Kidney (tissue), 14 donors: ENCODE data around the gene RAD18. TPM values are rescaled to one million over a fixed set of nuclear protein-coding genes. Genes with fewer than 3 reads are reported as not detected.
A peak's percentile ranks its signal among the peaks of the same experiment; 100 is the strongest.

ENCODE experiments used
- DNase-seq, 5 donors: peaks; one replicate each; pipeline ENCODE4 v3.0.0-alpha.2; 2013 to 2020
- FAIRE-seq: peaks from 2 replicates; lab custom pipeline; 2012; peaks lifted over from hg19 to GRCh38; lab: Jason Lieb, UNC
- H3K27ac ChIP-seq, 2 donors: one replicate each; pipeline ENCODE4 v1.7.0; 2013; ENCODE audit warnings: low read depth in 2 of 2, low read length in 2 of 2, inconsistent platforms in 1 of 2
- H3K27me3 ChIP-seq: one replicate; pipeline ENCODE4 v1.7.1; 2013; ENCODE audit warnings: low read length, inconsistent platforms; ENCODE audit not compliant: control insufficient read depth, insufficient read depth
- H3K36me3 ChIP-seq, 3 donors: one replicate each; pipeline versions ENCODE4 v1.7.0 to v1.7.1; 2013; ENCODE audit warnings: low read length in 3 of 3, control low read depth in 1 of 3, inconsistent platforms in 1 of 3; ENCODE audit not compliant: insufficient read depth in 3 of 3, control insufficient read depth in 2 of 3
- H3K4me1 ChIP-seq, 3 donors: one replicate each; pipeline versions ENCODE4 v1.7.0 to v1.7.1; 2013; ENCODE audit warnings: low read length in 3 of 3, inconsistent platforms in 1 of 3, low read depth in 1 of 3; ENCODE audit not compliant: control insufficient read depth in 2 of 3, insufficient read depth in 2 of 3
- H3K4me3 ChIP-seq, 3 donors: one replicate each; pipeline versions ENCODE4 v1.7.0 to v1.8.1; 2013; ENCODE audit warnings: low read length in 3 of 3, control low read depth in 1 of 3, inconsistent platforms in 1 of 3
- H3K9ac ChIP-seq, 3 donors: one replicate each; pipeline versions ENCODE4 v1.7.0 to v1.7.1; 2013; ENCODE audit warnings: low read length in 3 of 3, control low read depth in 1 of 3, inconsistent platforms in 1 of 3
- H3K9me3 ChIP-seq, 3 donors: one replicate each; pipeline versions ENCODE4 v1.7.0 to v1.7.1; 2013; ENCODE audit warnings: low read length in 3 of 3, control low read depth in 1 of 3, inconsistent platforms in 1 of 3; ENCODE audit not compliant: control insufficient read depth in 2 of 3, insufficient read depth in 1 of 3
- intact Hi-C: fragments of 100-400 bp; cut with DNase I; formaldehyde crosslinking; loops from one replicate; pipeline ENCODE4 v1.11.1; 2022
- polyA plus RNA-seq: library from polyadenylated mRNA; stranded (reverse); fragments of 350-450 nt; fragmentation: Illumina TruSeq; extraction: RNeasy Lipid Tissue Mini Kit (QIAGEN cat#74804); gene quantifications from one replicate; pipeline ENCODE4 v1.2.3, GENCODE V29; 2014; ENCODE audit warnings: low read depth, low replicate concordance; ENCODE audit not compliant: insufficient read depth
- total RNA-seq: library from RNA; stranded (reverse); fragmentation: NEBNext Ultra II Directional; extraction: Animal tissue kit (Norgen Biotek cat#: 25700); gene quantifications from one replicate; pipeline ENCODE4 v1.2.1, GENCODE V29; 2021
- TF ChIP-seq, protein P1 (sequence below): IDR thresholded peaks from 3 replicates; pipeline ENCODE4 v1.5.1; 2012; ENCODE audit warnings: mild to moderate bottlenecking, moderate library complexity, borderline replicate concordance; ENCODE audit not compliant: insufficient read depth; ENCODE audit errors: extremely low read depth
- donor health status: control.
- donor health status: control.
- donor health status: control.
- donor health status: control.
- donor health status: control.
- donor health status: DM: yes; HTN: yes; CAD: no.
- donor health status: Normal renal cell carcinoma (clear cell type).

Gene RAD18
- total and polyA plus RNA-seq, 2 donors from 2014 or later, result 3.1 to 8.0 TPM

DNA sequence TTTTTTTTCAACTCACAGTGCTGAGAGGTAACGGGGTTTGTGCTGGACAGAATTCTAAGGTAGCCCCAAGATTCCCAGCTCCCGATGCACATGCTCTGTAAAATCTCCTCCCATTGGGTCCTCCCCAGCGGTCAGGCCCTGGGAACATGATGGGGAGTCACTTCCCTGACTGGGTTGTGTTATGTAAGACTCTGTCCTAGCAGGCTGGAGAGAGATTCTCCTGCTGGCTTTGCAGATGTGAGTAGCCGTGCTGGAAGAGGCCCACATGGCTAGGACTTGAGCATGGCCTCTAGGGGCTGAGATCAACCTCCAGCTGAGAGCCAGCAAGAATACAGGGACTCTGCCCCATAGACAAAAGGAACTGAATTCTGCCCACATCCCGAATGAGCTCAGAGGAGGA is 110.2 kb downstream of the RAD18 start:
- no peaks in the 10 kb centered on the region for H3K4me1 ChIP-seq
- no peak overlapping the region for H3K4me3 ChIP-seq
- DNase-seq (no peak), FAIRE-seq (no peak)
- H3K9ac ChIP-seq, result no peak overlapping the region
- TF ChIP-seq, protein P1, sequence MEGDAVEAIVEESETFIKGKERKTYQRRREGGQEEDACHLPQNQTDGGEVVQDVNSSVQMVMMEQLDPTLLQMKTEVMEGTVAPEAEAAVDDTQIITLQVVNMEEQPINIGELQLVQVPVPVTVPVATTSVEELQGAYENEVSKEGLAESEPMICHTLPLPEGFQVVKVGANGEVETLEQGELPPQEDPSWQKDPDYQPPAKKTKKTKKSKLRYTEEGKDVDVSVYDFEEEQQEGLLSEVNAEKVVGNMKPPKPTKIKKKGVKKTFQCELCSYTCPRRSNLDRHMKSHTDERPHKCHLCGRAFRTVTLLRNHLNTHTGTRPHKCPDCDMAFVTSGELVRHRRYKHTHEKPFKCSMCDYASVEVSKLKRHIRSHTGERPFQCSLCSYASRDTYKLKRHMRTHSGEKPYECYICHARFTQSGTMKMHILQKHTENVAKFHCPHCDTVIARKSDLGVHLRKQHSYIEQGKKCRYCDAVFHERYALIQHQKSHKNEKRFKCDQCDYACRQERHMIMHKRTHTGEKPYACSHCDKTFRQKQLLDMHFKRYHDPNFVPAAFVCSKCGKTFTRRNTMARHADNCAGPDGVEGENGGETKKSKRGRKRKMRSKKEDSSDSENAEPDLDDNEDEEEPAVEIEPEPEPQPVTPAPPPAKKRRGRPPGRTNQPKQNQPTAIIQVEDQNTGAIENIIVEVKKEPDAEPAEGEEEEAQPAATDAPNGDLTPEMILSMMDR, result no peak
- H3K9me3 ChIP-seq, result no peaks in the 10 kb centered on the region
- H3K27ac ChIP-seq, result no peak overlapping the region
- no peaks in the 10 kb centered on the region for H3K27me3 ChIP-seq
- no peaks in the 10 kb centered on the region for H3K36me3 ChIP-seq
- intact Hi-C loops, result no loop called here

DNA sequence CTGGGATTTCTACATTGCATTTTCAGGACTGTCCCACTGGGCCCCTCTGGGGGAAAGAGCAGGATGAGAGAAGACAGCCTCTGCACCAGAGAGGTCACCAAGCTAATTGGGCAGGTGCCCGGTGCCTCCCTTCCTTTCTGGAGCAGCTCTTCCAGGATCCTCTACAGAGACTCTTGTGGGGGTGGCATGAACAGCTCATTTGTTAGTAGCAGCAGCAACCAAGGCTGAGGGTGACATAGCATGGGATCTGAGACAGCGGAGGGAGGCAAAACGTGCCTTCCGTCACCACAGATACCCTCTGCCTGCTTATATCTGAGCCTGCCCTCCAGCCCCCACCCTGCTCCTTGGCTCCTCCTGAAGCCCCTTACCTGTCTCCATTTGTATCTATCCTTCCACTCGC is 110.8 kb downstream of the RAD18 start:
- no peak for FAIRE-seq

DNA sequence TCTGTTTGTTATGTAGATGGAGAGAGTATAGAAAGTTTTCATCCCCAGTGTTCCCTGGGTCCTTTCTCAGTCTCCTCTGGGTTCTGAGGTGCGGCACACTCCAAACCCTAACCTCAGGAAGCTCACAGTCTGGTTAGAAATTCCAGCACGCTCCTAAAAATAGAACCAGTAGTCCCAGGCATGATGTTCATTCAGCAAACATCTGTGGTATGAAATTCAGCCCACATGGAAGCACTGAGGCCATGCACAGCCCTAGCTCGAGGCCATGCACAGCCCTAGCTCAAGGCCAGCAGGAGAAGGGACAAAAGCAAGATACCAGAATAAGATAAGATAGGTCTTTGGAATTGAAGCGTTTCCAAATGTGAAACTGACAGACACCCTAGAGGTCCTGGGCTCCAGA is 111.6 kb downstream of the RAD18 start:
- no peak overlapping the region for H3K27ac ChIP-seq
- no peak overlapping the region for H3K9ac ChIP-seq
- no peaks in the 10 kb centered on the region for H3K27me3 ChIP-seq
- TF ChIP-seq, protein P1, result no peak
- no peaks in the 10 kb centered on the region for H3K36me3 ChIP-seq
- intact Hi-C loops, result no loop called here
- H3K9me3 ChIP-seq, result no peaks in the 10 kb centered on the region
- FAIRE-seq (no peak), DNase-seq (no peak)
- no peaks in the 10 kb centered on the region for H3K4me1 ChIP-seq
- H3K4me3 ChIP-seq, result no peak overlapping the region

More for the DNA sequence above, 110.8 kb downstream of the RAD18 start:
- DNase-seq, result no peak
- Histone ChIP-seq H3K27ac (no peak overlapping the region), H3K9ac (no peak overlapping the region), H3K4me3 (no peak overlapping the region), H3K9me3 (no peaks in the 10 kb centered on the region), H3K36me3 (no peaks in the 10 kb centered on the region), H3K4me1 (no peaks in the 10 kb centered on the region), H3K27me3 (no peaks in the 10 kb centered on the region)
- TF ChIP-seq, protein P1, result no peak
- intact Hi-C loops, result no loop called here

DNA sequence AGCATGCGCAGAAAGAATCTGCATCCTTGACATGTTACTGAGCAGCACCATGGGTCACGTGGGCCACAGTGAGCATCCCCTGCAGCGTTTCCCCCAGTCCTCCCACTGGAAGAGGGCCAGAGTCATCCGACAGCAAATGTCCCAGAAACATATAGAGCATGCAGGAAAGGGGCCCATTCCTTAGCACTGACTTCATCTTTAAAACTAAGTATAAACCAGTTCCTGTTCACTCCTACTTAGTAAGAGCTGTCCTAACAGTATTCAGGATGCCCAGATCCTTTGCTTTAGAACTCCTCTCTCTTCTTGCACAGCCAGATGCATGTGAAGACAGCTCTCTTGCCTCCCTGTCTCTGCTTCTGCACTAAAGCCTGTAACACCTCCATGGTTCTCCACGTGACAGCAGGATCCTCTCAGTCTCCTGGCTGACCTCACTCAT is 114.6 kb downstream of the RAD18 start:
- no peak for FAIRE-seq
- Histone ChIP-seq H3K9ac (no peak overlapping the region), H3K9me3 (no peaks in the 10 kb centered on the region), H3K4me3 (no peak overlapping the region), H3K4me1 (no peaks in the 10 kb centered on the region), H3K36me3 (no peaks in the 10 kb centered on the region), H3K27ac (no peak overlapping the region), H3K27me3 (no peaks in the 10 kb centered on the region)
- DNase-seq, result peak in 1 of 5 donors; percentile 34
- intact Hi-C loops, result no loop called here
- TF ChIP-seq, protein P1, result no peak
